Ammon's horn (tissue), 1 donor: ENCODE measurements around the gene DUS1L.

Source experiments
- DNase-seq: peaks from one replicate; pipeline ENCODE4 v3.0.0-alpha.2; 2016; ENCODE audit warnings: low spot score

The DUS1L gene

DNA sequence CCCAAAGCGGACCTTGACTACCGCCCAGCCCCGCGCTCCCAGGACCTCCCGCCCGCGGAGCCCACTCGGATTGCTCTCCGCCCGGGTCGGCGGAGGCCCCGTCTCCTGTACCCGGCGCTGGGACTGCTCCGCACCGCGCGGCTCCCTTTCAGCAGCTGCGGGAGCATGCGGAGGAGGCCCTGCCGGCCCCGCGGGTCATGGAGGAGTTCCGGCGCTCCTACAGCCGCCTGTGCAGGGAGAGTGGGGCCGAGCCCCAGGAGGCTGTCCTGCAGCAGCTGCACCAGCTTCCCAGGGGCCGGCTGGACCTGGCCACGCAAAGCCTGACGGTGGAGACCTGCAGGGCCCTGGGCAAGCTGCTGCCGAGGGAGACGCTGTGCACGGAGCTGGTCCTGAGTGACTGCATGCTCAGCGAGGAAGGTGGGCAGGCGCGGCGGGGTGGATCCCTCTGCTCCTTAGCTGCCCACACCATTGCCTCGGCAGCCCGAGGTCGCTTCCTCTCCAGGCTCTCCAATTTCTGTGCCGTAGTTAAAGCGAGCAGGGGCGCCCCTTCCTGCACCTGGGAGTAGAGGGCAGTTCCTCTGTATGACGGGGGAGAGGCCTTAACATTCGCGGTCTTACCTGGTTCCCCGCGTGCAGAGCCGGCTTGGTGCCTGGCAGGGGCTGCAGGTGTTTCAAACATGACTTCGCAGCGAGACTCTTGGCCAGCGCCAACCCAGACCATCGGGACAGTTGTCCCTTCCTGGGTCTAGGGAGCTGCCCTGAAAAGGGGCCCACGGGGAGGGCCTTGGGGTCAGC, 42.0 kb downstream of the DUS1L start:
- DNase-seq = no peak

DNA sequence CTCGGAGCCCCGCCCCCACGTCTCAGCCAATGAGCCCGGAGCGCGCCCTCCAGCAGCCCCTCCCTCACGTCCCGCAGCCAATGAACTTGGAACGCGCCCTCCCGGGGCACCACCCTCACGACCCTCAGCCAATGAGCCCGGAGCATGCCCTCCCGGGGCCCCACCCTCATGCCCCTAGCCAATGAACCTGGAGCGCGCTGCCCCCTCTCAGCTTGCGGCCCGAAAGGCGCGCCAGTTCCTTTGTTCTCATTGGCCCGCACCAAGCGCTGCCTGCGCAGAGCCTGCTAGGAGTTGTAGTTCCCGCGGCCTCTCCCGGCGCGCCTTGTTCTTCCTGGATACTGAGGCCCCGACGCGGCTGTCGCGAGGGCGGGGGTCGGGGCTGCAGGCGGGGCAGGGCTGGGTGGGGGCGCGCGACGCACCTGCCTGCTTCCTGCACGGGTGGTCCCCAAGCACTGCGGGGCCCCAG, 42.6 kb downstream of the DUS1L start, which contains the start of gene LRRC45:
Gene LRRC45 (plus strand): TSS at position 325 of the 466 bp plus-strand sequence. CDS start 339 bp downstream, outside the sequence.
- peak; percentile 100 for DNase-seq

DNA sequence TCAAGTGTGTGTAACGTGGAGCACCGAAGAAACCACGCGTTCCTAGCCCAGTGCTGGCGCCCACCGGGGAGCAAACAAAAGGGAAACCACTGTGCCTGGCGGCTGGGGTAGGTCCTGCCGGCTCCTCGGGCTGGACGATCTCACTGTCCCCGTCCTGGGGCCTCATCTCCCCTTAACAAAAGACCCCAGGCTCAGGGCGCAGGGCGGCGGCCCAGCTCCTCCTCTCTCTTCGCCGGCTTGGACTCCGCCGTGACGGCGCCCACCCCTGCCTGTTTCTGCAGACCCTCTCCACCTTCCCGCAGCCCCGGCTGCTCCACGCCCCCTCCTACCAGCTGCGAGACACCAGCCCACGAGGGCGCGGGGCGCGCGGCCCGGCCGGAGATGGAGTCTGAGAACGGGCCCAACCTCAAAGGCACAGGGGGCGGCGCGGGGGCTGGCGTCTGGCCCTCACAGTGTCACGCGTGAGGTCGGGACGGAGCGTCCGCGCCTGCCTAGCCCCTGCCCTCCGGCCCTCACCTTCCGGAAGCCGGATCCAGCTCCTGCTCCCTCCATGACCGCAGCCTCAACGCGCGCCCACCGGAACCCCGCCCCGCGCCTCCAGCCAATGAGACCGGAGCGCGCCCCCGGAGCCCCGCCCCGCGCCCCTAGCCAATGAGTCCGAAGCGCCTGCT, 43.2 kb downstream of the DUS1L start, which contains the start of gene CENPX:
Gene CENPX (minus strand): TSS at position 569 of the 671 bp plus-strand sequence. CDS start 17 bp downstream, at position 552.
- no peak for DNase-seq

DNA sequence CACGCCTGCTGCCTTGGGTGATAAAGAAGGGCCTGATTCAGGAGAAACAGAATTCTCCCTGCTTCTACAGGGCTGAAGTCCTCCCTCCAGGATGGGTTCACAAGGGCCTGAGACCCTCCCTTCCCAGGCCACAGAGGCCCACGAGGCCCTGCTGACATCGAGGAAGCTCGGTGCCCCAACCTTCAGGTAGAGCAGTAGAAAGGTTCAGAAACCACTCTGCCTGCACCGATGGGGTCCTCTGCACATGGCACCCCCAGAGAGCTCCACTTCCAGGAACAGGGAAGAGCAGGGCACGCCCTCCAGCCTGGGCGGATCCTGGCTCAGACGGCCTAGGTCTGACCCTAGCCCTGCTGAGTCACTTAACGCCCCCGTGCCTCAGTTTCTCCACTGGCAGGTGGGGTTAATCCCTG, 43.7 kb downstream of the DUS1L start:
- no peak for DNase-seq

DNA sequence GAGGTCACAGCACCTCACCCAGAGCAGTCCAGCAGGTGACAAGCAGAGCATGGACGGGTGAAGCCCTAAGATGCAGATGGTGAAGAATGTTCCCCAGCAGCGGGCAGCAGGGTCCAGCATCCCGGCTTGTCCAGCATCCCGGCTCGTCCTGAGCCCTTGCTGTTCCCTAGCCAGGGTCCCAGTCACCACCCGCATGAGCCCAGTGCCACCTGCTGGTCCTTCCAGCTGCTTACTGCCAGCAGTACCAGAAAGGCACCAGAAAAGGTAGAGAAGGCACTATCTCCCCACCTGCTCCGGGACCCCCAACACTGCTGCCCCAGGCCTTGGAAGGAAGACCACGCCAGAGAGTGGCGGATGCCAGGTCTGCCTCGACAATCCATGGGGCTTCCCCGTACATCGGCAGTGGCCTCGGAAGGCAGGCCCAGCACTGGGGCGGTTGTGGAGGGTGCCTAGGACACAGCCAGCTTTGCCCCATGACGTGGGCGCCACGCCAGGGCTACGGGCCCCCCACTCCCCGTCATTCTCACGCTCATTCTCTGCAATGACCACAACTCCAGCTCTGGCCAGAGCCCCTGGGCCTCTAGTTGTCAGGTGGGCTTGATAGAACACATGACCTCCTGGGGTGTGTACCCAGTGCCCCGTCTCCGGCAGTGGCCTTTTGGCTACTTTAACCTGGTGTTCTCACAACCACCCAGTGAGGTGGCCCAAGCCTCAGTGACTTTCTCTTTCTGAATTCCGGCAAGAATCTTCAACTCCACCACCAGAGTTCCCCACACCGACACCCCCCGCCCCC, 44.3 kb downstream of the DUS1L start:
- peak; percentile 88 for DNase-seq

DNA sequence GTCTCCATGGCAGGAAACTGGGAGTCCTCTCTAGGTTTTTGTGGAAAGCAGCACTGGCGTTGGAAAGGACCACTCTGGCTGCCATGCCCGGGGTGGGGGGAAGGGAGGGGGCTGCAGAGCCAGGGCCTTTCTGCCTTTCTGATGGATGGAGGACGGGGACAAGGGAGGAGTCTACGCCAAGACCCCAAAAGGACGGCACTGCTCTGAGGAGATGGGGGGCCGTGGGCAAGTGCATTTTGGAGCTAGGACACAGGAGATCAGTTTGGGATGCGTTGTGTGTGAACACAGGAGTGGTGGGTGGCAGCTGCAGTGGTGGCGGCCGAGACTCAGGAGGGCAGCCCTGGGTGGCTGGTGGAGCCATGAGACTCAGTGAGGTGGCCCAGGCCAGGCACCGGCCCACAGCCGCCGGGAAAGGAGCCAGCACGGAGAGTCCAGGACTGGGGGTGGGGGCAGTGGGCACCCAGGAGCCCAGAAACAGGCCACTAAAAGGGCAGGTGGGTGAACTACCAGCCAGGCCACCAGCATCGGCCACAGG, 45.0 kb downstream of the DUS1L start:
- DNase-seq = no peak

DNA sequence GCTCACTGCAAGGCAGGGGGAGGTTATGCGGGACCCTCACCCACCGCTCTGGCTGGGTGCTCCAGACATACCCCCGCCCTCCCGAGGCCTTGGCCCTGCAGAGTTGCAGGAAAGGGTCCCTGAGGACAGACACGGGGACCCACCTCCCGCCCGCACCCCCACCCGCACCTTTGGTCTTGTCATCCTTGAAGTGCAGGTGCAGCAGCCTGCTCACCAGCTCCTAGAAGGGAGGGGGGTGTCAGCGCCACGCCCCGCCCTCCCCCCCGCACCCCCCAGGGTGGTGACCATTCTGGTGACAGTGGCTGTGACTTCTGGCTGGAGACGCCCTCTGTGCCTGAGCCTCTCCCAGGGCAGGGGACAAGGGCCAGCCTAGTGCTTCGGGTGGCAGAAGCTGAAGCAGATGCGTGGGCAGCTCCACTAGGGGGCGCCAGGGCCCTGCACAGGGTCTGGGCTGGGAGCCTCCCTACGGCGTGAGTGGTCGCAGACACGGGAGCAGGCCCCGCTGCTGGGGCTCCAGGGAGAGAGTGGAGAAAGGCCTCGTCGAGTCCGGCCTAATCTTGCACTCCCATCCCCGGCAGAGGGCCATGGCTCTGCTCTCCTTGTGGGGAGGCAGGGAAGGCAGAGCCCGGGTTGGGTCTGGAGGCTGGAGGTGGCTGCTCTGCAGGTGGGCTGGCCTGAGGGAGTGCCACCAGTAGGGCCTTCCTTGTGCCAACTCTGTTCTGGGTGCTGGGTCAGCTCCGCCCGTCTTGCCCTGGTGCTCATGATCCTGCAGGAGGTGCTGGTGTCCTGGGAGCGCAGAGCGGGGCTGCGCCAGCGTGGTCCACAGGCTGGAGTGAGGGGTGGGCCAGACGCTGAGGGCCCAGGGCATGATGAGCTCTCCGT, 45.7 kb downstream of the DUS1L start:
- DNase-seq = no peak

DNA sequence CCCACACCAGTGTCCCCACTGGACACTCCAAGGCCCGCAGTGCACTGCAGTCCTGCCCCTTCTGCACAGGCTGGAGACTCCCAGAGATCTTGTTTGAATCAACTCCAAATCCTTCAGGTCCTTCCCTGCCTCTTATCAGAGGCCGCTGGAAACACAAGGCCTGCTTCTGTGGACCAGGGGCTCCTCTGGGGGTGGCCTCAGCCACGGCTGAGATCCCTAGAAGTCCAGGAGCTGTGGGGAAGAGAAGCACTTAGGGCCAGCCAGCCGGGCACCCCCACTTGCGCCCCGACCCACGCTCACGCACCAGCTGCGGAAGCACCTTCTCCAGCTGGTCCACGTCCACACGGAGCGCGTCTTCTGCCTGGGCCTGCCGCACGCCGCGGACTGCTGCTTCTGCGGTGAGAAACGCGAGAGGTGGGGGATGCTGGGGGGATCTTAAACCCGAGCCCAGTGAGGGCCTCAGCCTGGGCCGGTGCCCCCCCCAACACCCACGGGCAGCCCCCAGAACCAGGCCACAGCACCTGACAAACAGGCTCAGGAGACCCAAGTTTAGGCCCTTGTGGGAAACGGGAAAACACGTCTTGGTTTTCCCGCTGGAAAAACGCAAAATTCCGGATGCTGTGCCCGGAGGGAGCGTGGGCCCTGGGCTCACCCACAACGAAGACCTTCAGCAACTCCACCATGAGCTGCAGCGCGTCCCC, 46.5 kb downstream of the DUS1L start:
- DNase-seq = no peak

DNA sequence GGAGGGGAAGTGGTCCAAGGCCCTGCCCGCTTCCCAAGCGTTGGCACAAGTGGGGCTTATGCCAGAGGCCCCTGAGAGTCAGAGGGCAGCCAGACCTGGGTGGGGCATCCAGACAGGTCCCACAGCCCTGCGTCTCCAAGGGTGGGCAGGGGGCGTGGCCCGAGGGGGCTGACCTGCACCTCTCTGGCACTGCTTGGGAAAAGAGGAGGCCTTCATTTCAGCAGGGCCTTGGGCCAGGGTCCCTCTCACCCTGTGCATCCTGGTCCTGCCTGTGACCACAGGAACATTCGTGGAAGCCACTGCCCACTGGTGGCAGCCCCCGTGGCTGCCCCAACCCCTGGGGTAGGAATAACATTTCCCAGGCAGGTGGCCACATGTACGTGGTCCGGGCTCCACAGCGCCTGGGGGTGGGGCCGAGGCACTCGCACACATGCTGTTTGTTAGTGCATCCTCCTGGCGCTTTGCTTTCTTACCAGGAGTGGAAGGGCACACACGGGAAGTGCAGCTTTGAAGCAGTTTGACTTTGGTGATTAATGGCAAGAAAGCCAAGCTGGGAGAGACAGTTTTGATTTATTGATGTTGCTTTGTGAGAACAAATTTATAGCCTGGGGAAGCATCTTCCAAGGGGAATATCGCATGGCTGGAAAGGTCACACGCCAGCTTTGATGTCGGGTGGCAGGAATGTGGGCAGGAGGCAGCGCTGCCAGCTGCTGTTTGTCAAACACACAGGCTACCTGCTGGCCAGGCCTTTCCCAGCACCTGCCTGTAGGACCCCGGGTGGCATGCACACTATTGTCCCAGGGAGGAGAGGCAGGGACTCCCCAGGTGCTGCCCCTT, 47.2 kb downstream of the DUS1L start:
- DNase-seq = no peak

DNA sequence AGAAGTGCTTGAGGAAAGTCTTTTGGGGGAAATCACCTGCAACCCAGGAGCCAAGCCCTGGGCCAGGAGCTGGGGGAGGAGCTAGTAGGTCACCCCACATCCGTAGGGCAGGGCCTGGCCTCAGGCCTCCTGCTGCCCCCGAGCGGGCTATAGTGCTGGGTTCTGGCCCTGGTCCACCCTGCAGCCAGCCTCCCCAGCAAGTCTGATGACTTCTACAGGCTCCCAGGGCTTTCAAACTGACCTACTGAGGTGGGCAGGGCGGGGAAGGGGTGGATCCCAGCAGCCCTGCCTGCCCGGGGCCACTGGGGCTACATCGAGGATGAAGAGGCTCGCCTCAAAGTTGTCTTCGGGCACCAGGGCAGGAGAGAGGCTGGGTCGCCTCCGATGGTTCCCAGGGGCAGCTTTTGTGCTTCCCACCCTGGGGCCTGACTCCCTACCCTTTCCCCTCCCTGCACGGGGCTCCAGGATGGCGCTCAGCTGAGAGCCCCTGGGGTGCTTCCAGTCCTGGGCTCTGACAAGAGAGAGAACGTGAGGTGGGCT, 47.9 kb downstream of the DUS1L start:
- no peak for DNase-seq

DNA sequence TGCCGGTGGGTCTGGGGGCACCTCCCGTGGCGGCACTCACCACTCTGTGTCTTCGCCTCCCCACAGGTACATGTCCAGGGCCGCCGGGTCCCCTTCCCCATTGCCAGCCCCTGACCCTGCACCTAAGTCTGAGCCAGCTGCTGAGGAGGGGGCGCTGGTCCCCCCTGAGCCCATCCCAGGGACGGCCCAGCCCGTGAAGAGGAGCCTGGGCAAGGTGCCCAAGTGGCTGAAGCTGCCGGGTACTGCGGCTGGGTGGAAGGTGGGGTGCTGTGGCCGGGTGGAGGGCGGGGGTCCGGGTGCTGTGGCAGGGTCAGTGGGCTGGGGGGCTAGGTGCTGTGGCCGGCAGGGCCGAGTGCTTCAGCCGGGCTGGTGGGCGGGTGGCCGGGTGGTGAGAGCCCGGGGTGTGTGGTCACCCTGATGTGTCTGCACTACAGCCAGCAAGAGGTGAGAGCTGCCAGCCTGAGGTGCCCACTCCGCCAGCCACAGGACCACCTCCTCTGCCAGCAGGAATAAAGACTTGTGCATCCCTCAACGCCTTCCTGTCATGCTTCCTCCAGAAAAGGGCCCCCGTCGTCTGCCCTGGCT, 48.6 kb downstream of the DUS1L start:
- DNase-seq = no peak

DNA sequence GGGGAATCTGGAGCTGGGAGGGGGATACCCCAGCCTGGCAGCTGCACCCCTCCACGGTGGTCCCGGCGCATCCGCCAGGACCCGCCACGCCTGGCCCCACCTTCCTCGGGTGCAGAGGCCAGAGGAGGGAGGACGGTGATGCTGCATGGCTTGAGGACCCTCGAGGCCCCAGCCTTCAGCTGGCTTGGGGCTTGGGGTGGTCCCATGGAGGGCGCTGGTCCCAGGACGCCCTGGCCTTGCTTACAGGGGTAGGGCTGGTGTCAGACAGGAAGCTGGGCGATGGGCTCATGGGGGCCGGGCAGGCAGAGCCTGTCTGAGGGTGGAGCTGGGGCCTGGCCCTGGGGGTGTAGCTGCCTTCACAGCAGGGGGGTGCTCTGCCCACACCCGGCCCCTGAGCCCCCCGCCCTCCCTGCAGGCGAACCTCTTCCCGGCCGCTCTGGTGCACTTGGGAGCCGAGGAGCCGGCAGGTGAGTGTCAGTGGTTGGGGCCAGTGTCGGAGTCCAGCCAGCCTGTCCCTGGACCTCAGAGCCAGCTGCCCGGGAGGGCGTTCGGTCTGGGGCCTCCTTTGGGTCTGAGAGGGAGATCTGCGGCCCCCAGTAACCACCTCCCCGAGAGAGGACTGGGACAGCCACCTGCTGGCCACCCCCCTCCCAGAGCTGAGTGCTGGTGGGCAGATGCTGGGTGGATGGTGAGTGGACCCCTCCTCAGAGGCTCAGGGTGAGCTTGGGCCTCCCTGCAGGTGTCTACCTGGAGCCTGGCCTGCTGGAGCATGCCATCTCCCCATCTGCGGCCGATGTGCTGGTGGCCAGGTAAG, 49.3 kb downstream of the DUS1L start:
- DNase-seq = no peak

DNA sequence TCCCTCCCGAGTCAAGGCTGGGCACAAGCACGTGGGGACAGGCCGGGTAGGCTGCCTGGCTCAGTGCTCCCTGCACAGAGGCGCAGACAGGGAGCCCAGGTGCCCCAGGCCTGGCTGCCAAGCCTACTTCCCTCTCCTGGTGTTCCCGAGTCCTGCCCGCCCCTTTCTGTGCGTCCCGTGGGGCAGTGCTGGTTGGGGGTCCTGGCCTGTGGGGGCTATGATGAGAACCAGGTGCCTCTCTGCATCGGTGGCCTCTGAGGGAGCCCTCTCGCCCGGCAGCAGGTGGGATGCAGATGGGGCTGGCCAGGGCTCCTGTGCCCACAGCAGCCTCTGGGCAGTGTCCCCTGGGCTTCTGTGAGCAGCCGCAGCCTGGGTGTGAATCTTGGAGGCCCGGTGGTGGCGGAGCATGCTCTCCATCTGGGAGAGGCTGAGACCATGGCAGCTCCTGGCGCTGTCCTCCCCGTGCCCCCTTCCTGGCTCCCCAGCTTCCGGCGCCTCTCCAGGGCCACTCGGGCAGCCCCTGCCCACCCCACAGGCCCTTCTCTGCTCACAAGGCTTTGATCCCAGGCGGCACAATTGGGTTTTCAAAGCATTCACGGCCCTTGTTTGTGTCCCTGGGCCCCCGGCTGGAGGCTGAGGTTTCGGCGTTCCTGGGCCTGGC, 50.2 kb downstream of the DUS1L start:
- no peak for DNase-seq

DNA sequence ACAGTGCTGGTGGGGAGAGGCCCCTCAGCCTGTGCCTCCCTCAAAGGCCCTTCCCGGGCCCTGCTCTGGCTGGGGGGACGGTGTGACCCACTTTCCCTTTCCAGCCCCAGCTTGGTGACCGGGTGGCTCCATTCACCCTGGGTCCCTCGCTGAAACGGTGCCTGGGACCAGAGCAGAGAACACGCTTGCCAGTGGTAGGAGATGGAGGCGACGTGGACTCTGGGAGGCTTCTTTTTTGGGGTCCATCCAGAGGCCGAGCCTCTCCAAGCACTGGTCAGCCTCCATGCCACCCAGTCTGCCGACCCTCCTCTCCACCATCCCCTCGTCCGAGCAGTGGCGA, 50.7 kb downstream of the DUS1L start:
- no peak for DNase-seq

DNA sequence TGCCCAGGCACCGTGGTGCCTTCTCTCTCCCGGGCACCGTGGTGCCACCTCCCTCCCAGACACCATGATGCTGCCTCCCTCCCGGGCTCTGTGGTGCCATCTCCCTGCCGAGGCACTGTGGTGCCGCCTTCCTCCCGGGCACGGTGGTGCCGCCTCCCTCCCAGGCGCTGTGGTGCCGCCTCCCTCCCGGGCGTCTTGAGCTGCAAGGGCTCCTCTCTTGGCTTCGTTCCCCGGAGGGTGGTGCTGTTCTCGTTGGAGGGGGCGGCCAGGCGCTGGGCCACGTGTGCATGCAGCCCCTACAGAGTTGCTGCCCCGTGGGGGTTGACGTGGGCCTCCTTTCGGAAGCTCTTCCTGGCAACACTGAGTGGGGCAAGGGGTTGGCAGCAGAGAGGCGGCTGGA, 51.2 kb downstream of the DUS1L start:
- no peak for DNase-seq

DNA sequence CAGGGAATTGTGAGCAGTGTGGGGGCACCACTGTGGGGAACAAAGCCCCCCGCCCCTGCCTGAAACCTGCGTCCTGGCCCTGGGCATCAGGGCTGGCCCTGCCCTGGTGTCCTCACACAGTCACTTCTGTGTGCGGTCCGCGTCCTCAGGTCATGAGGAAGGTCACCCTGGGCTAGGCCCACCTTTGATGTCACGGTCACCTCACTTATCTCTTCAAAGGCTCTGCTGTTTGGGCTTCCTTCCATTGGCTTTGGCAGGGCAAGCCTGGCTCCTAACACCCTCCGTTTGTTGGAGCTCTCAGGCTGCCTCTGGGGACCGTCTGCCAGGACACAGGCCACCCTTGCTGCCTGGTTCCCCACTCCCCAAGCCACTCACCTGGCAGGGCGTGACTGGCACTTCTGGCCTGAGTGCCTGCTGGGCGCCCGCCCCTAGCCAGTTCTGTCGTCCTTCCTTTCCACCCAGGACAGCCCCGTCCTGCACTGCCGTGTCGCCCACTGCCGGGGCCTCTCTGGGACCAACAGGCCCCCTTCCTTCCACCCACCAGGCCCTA, 51.8 kb downstream of the DUS1L start:
- DNase-seq = no peak

DNA sequence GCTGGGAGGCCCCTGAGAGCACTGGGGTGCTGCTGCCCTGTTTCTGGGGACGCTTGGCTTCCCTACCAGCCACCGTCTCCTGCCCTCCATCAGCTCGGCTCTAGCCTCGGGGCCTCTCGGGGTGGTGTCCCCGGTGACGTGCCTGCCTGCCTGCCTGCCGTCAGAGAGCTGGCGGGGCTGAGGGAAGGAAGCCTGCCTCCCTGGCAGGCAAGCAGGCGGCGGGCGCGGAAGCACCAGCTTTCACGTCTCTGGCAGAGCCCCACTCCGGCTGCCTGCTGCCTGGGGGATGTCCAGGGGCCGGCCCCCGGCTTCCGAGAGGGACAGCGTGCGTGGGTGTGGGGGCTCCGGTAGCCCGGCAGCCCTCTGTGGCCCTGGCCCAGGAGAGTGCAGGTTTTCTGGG, 52.3 kb downstream of the DUS1L start:
- DNase-seq = peak; percentile 60
